NCI-H2227 treated with DMSO at 0.1 percent for 48 hours (cell line): ENCODE results near the gene OR4F17.
"Not testable (repeated sequence)": the region's sequence is repeated elsewhere in the genome, so short reads cannot be mapped to it uniquely, and the experiment has no call there.

ENCODE experiments used
- DNase-seq: peaks from one replicate; lab custom pipeline; 2025; lab: John Stamatoyannopoulos, UW

OR4F17 gene, protein sequence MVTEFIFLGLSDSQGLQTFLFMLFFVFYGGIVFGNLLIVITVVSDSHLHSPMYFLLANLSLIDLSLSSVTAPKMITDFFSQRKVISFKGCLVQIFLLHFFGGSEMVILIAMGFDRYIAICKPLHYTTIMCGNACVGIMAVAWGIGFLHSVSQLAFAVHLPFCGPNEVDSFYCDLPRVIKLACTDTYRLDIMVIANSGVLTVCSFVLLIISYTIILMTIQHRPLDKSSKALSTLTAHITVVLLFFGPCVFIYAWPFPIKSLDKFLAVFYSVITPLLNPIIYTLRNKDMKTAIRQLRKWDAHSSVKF

DNA sequence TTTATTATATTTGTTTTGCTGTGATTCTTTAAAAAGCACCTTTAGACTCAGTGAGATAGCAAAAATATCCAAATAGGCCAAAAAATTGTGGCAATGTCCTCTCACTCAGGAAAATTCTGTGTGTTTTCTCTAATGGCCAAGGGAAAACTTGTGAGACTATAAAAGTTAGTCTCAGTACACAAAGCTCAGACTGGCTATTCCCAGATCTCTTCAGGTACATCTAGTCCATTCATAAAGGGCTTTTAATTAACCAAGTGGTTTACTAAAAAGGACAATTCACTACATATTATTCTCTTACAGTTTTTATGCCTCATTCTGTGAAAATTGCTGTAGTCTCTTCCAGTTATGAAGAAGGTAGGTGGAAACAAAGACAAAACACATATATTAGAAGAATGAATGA is at the start of gene OR4F17:
TSS of gene OR4F17 (plus strand) at position 301 of the 400 bp plus-strand sequence. CDS start 3,575 bp downstream, outside the sequence.
- not testable (repeated sequence) for DNase-seq

DNA sequence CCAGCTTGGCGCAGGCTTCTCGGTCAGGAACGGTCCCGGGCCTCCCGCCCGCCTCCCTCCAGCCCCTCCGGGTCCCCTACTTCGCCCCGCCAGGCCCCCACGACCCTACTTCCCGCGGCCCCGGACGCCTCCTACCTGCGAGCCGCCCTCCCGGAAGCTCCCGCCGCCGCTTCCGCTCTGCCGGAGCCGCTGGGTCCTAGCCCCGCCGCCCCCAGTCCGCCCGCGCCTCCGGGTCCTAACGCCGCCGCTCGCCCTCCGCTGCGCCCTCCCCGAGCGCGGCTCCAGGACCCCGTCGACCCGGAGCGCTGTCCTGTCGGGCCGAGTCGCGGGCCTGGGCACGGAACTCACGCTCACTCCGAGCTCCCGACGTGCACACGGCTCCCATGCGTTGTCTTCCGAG is 36.1 kb upstream of the OR4F17 start:
- not testable (repeated sequence) for DNase-seq

DNA sequence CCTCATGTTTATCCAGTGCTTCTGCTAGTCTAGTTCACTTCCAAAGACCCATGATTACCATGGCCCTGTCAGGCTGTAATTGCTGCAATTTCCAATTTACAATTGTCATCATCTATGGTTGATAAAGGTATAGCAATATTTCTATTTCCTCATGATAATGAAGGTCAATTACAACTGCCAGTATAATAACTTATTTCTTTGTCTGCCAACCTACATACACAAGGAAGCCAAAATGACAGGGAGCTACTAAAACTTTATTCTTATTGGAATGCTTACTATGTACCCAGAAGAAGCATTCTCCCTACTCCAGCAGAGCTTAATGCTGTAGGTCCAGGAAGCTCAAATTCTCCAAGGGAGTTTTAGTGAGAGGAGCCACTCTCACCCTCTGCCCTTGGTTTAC is 24.0 kb upstream of the OR4F17 start:
- DNase-seq: not testable (repeated sequence)

DNA sequence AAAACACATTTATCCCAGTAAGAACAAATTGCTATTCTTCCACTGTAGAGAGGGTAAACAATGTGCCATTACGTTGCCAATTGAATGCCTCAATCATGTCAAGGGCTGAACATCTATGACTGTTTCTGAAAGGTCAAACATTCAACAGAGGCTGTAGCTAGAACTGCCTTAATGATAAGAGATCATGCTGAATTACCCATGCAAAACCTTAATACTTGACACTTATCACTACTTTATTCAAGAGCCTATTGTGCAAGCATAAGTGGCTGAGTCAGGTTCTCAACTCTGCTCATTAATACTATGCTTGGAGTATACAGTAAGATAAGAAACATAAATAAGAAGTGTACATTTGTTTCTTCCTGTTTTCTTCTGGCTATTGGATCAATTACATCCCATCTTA is 23.3 kb upstream of the OR4F17 start:
- not testable (repeated sequence) for DNase-seq

DNA sequence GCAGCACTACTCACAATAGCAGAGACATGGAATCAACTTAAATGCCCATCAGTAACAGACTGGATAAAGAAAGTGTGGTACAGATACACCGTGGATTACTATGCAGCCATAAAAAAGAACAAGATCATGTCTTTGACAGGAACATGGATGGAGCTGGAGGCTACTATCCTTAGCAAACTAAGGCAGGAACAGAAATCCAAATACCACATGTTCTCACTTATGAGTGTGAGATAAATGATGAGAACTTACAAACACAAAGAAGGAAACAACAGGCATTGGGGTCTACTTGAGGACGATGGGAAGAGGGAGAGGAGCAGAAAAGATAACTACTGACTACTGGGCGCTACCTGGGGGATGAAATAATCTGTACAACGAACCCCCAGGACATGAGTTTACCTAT is 16.2 kb upstream of the OR4F17 start:
- not testable (repeated sequence) for DNase-seq

DNA sequence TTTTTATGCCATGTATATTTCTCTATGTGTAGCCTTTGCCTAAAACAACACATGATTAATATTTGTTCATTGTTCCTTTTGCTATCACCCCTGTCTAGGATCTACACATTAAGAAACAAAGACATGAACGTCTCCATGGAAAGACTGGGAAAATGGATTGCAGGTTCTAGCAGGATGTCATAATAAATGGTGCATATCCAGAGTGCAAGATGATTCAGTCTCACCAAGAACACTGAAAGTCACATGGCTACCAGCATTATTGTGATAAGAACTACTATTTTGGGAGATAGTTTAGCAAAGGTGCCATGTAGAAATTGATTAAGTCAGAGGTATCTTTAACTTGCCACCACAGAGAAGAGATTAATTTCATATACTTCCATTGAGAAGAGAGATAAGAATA is 12.1 kb upstream of the OR4F17 start:
- DNase-seq: not testable (repeated sequence)

DNA sequence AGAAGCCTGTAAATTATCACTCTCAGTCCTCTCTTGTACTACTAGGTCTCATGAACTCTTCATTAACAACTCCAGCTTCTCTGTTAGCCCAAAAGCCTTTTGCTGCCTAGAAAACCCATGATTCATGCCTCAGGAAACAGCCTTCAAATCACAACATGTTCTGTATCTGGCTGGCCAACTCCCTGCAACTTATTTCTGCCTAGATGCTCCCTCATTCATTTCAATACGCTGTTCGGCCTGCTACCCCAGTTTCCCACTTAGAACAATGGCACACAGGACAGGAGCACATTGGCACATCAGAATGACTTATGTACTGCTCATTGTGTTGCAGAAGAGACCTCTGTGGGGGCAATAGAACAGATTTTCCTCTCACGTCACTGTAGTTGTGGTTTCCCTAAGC is 9.3 kb upstream of the OR4F17 start:
- not testable (repeated sequence) for DNase-seq

DNA sequence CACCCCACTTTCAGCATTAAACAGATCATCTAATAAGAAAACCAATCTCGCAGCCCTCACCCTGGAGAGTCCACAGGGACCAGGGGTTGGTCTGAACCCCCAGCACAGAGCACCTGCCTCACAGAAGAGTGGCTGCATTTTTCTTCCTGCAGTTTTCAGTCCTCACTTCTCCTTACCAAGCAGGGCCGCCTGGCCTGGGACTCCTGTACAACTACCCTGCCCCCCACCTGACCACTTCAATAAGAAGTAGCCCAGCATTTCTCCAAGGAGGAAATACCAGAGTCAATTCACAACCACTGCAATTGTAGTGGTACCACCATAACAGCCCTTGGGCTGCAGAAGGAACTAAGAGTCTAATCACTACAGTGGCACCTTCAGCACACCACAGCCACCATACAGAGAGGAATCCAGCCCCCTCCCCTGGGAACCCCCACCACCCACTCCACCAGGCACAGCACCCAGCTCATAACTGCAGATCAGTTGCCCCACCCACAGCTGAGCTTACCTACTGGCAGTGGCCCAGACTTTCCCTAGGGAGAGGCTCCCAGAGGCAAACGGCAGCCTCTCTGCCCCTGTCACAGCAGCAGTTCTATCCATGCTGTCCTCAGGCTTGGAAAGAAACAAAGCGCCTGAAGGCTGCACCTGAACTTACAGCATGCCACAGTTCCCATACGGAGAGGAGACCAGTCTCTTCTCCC is 13.7 kb downstream of the OR4F17 start:
- not testable (repeated sequence) for DNase-seq
